ENCODE results near the gene PRRT2. TPM values are rescaled to one million over a fixed set of nuclear protein-coding genes. Genes with fewer than 3 reads are reported as not detected.

The PRRT2 gene
- total RNA-seq, 4 donors from 2014 or later = 10.0 to 28.4 (median 18.5) TPM

DNA sequence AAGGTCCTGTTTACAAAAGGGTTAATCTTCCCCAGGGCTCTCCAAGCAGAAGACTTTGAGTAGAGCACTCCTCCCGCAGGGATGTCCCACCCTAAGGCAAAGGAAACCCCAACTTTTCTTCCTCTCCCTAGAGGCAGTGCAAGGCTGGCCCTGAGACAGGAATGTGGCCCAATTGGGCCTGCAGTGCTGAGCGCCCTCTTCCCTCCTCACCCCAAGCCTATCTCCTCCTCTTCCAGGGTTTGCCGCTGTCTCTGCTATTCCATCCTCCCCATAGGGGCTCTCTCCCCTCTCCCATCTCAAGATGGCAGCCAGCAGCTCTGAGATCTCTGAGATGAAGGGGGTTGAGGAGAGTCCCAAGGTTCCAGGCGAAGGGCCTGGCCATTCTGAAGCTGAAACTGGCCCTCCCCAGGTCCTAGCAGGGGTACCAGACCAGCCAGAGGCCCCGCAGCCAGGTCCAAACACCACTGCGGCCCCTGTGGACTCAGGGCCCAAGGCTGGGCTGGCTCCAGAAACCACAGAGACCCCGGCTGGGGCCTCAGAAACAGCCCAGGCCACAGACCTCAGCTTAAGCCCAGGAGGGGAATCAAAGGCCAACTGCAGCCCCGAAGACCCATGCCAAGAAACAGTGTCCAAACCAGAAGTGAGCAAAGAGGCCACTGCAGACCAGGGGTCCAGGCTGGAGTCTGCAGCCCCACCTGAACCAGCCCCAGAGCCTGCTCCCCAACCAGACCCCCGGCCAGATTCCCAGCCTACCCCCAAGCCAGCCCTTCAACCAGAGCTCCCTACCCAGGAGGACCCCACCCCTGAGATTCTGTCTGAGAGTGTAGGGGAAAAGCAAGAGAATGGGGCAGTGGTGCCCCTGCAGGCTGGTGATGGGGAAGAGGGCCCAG, 1.0 kb downstream of the PRRT2 start:
- 56 to 60% methylated on average over 8 of the region's 9 CpGs for WGBS, 2 donors
- H3K27ac ChIP-seq = peak overlapping the region; percentile 81 to 99 (median 94)
- TF ChIP-seq POLR2A (IDR thresholded peaks at IDR 0.05) (no peak), EP300 (IDR thresholded peaks at IDR 0.05) (no peak)
- TF ChIP-seq, protein P1, sequence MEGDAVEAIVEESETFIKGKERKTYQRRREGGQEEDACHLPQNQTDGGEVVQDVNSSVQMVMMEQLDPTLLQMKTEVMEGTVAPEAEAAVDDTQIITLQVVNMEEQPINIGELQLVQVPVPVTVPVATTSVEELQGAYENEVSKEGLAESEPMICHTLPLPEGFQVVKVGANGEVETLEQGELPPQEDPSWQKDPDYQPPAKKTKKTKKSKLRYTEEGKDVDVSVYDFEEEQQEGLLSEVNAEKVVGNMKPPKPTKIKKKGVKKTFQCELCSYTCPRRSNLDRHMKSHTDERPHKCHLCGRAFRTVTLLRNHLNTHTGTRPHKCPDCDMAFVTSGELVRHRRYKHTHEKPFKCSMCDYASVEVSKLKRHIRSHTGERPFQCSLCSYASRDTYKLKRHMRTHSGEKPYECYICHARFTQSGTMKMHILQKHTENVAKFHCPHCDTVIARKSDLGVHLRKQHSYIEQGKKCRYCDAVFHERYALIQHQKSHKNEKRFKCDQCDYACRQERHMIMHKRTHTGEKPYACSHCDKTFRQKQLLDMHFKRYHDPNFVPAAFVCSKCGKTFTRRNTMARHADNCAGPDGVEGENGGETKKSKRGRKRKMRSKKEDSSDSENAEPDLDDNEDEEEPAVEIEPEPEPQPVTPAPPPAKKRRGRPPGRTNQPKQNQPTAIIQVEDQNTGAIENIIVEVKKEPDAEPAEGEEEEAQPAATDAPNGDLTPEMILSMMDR (IDR thresholded peaks at IDR 0.05) = no peak
- H3K4me3 ChIP-seq = peak overlapping the region; percentile 35 to 70 (median 56)
- H3K4me1 ChIP-seq = peaks cover 0 to 85% (median 73%) of the 10 kb centered on the region in 4 donors
- H3K36me3 ChIP-seq = peaks cover 0 to 25% (median 8%) of the 10 kb centered on the region in 3 donors
- H3K9me3 ChIP-seq = no peaks in the 10 kb centered on the region
- no peak for DNase-seq (ENCODE audit: low spot score in 2 of 2)
- no peaks in the 10 kb centered on the region for H3K27me3 ChIP-seq

DNA sequence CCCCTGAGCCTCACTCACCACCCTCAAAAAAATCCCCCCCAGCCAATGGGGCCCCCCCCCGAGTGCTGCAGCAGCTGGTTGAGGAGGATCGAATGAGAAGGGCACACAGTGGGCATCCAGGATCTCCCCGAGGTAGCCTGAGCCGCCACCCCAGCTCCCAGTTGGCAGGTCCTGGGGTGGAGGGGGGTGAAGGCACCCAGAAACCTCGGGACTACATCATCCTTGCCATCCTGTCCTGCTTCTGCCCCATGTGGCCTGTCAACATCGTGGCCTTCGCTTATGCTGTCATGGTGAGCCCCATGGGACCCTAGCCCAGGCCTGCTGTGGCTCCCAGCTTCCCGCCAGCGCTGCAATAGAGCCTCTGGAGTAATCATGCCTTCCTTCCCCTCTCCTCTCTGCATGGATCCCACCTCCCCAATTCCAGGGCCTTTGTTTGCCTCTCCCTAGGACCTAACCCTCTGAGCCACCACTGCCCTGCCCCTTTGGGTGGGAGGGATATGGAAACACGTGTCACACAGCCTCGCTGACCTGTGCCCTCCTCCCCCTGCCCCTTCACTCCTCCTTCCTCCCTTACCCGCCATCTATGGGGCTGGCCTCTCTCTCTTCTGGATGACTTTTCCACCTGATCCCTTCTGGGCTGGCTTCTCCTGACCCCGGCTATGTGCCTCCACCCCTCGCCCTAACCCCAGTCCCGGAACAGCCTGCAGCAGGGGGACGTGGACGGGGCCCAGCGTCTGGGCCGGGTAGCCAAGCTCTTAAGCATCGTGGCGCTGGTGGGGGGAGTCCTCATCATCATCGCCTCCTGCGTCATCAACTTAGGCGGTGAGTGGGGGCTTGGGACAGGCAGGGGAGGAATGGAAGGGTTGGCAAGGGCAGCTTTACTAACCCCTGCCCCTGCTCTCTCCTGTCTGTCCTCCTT, 1.9 kb downstream of the PRRT2 start:
- TF ChIP-seq, protein P1 (IDR thresholded peaks at IDR 0.05) = no peak
- TF ChIP-seq POLR2A (IDR thresholded peaks at IDR 0.05) (no peak), EP300 (IDR thresholded peaks at IDR 0.05) (no peak)
- Histone ChIP-seq H3K4me3 (peak overlapping the region in 1 of 4 donors; percentile 71), H3K36me3 (peaks cover 0 to 26% (median 5%) of the 10 kb centered on the region in 3 donors), H3K27ac (peak overlapping the region in 3 of 4 donors; percentile 24 to 99 (median 94)), H3K4me1 (peaks cover 0 to 81% (median 66%) of the 10 kb centered on the region in 4 donors), H3K9me3 (no peaks in the 10 kb centered on the region), H3K27me3 (no peaks in the 10 kb centered on the region)
- 62 to 67% methylated on average over 23 to 24 of the region's 24 CpGs for WGBS, 2 donors
- no peak for DNase-seq (ENCODE audit: low spot score in 2 of 2)

DNA sequence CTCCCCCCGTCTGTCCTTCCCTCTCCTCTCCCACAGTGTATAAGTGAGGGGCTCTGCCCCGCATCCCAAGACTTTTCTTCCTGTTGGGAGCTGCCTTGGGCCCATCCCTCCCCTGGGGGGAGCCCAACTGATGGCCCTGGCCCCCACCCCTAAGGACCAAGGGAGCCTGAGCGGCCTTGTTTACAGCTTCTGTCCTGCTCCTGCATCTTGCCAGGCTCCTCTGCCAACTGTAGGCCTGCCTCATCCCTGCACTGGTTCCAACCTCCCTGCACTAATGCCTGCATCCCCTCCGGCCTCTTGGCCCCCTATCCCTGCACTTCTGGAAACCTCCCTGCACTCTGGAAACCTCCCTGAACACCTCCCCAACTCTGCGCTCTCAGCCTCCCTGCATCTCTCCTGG, 2.6 kb downstream of the PRRT2 start:
- TF ChIP-seq, protein P1 (IDR thresholded peaks at IDR 0.05) = no peak
- TF ChIP-seq POLR2A (IDR thresholded peaks at IDR 0.05) (no peak), EP300 (IDR thresholded peaks at IDR 0.05) (no peak)
- Histone ChIP-seq H3K4me3 (peak overlapping the region in 1 of 4 donors; percentile 71), H3K4me1 (peaks cover 0 to 79% (median 62%) of the 10 kb centered on the region in 4 donors), H3K36me3 (peaks cover 0 to 26% (median 0%) of the 10 kb centered on the region in 3 donors), H3K27me3 (no peaks in the 10 kb centered on the region), H3K27ac (peak overlapping the region in 3 of 4 donors; percentile 93 to 99 (median 94)), H3K9me3 (no peaks in the 10 kb centered on the region)
- no peak for DNase-seq (ENCODE audit: low spot score in 2 of 2)
- 78 to 83% methylated on average over 5 of the region's 5 CpGs for WGBS, 2 donors

DNA sequence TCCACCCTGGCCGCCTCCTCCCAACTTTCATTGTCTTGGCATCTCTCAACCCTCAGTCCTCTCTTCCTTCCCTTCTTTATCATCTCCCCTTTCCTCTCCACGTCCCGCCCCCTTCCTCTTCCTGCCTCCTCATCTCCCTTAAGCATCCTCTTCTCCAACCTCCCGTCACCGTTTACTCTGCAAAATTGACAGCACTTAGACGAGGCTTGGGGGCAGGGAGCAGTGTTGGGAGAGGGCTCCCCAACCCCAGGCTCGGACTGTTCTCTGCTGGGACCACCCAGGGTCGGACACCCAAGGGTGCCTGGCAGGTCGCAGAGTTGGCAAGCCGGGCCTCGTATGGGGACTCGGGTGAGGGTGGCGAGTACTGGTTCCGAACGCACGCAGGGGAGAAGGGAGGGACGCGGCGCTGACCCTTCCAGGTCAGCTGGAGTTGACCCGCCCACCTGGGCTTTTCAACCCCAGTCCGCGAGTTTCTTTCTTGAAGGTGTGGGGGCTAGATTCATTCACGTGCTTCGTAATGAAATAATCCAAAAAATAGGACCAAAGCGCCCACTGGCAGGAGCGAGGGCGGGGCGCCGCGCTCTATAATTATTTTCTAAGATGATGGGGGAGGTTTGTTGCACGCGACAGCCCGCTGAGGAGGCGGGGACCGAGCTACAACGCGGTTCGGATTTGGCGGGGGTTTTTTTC, 3.2 kb downstream of the PRRT2 start:
- no peaks in the 10 kb centered on the region for H3K27me3 ChIP-seq
- peaks cover 0 to 79% (median 62%) of the 10 kb centered on the region in 4 donors for H3K4me1 ChIP-seq
- peak overlapping the region; percentile 93 to 99 (median 96) for H3K27ac ChIP-seq
- H3K36me3 ChIP-seq = peaks cover 0 to 23% (median 0%) of the 10 kb centered on the region in 3 donors
- no peak for DNase-seq (ENCODE audit: low spot score in 2 of 2)
- H3K9me3 ChIP-seq = no peaks in the 10 kb centered on the region
- peak overlapping the region; percentile 47 to 78 (median 68) for H3K4me3 ChIP-seq
- 4 to 5% methylated on average over 39 of the region's 39 CpGs for WGBS, 2 donors
- no peak for TF ChIP-seq POLR2A (IDR thresholded peaks at IDR 0.05)
- TF ChIP-seq EP300 (IDR thresholded peaks at IDR 0.05) = no peak
